ENCODE results near the gene STAMBPL1.
"Not testable (repeated sequence)": the region's sequence is repeated elsewhere in the genome, so short reads cannot be mapped to it uniquely, and the experiment has no call there.

STAMBPL1 gene

GRCh38 chr10:88879534-88880281, at the start of gene STAMBPL1:
Gene STAMBPL1 (plus strand): TSS chr10:88880245. CDS start chr10:88901709, 21,464 bp downstream.
- Mint-ChIP-seq H3K4me1 (peaks cover 44% of the 10 kb centered on the region), H3K36me3 (peaks cover 30% of the 10 kb centered on the region), H3K4me3 (peak within 1 kb of the TSS; percentile 96), H3K27ac (peak within 1 kb of the TSS; percentile 95), H3K9me3 (no peaks in the 10 kb centered on the region)
- peak; percentile 80 for ATAC-seq
- peak in 1 of 2 donors; percentile 61 for DNase-seq (ENCODE audit: low spot score in 2 of 2)

GRCh38 chr10:88830643-88831268, 49.3 kb upstream of the STAMBPL1 start:
- Mint-ChIP-seq H3K9me3 (no peaks in the 10 kb centered on the region), H3K36me3 (no peaks in the 10 kb centered on the region), H3K27ac (peak overlapping the region; percentile 13), H3K4me1 (peaks cover 61% of the 10 kb centered on the region), H3K4me3 (peak overlapping the region; percentile 46)
- ATAC-seq, result peak; percentile 52
- no peak for DNase-seq (ENCODE audit: low spot score in 2 of 2)

- Mint-ChIP-seq H3K4me1 (peaks cover 52% of the 10 kb centered on the region), H3K27ac (peak overlapping the region; percentile 13), H3K36me3 (no peaks in the 10 kb centered on the region), H3K4me3 (peak overlapping the region; percentile 46), H3K9me3 (no peaks in the 10 kb centered on the region)
- ATAC-seq, result peak; percentile 84
- peak in 1 of 2 donors; percentile 16 for DNase-seq (ENCODE audit: low spot score in 2 of 2)
Measured at GRCh38 chr10:88831709-88832108, 48.3 kb upstream of the STAMBPL1 start.

- no peak for ATAC-seq
- H3K4me1 Mint-ChIP-seq, result peaks cover 45% of the 10 kb centered on the region
- no peaks in the 10 kb centered on the region for H3K9me3 Mint-ChIP-seq
- no peak overlapping the region for H3K27ac Mint-ChIP-seq
- no peak overlapping the region for H3K4me3 Mint-ChIP-seq
- H3K36me3 Mint-ChIP-seq, result no peaks in the 10 kb centered on the region
- DNase-seq (ENCODE audit: low spot score in 2 of 2), result no peak
Measured at GRCh38 chr10:88832376-88832775, 47.7 kb upstream of the STAMBPL1 start.

GRCh38 chr10:88833156-88833555, 46.9 kb upstream of the STAMBPL1 start:
- DNase-seq (ENCODE audit: low spot score in 2 of 2), result no peak
- Mint-ChIP-seq H3K4me1 (peaks cover 38% of the 10 kb centered on the region), H3K36me3 (no peaks in the 10 kb centered on the region), H3K27ac (no peak overlapping the region), H3K4me3 (no peak overlapping the region), H3K9me3 (no peaks in the 10 kb centered on the region)
- no peak for ATAC-seq

- no peak for ATAC-seq
- Mint-ChIP-seq H3K9me3 (no peaks in the 10 kb centered on the region), H3K27ac (no peak overlapping the region), H3K4me1 (peaks cover 34% of the 10 kb centered on the region), H3K4me3 (no peak overlapping the region), H3K36me3 (no peaks in the 10 kb centered on the region)
- DNase-seq (ENCODE audit: low spot score in 2 of 2), result no peak
Measured at GRCh38 chr10:88833723-88834122, 46.3 kb upstream of the STAMBPL1 start.

GRCh38 chr10:88835096-88835909, 44.7 kb upstream of the STAMBPL1 start:
- Mint-ChIP-seq H3K27ac (no peak overlapping the region), H3K9me3 (no peaks in the 10 kb centered on the region), H3K36me3 (no peaks in the 10 kb centered on the region), H3K4me1 (peaks cover 33% of the 10 kb centered on the region), H3K4me3 (no peak overlapping the region)
- DNase-seq (ENCODE audit: low spot score in 2 of 2), result peak; percentile 74 to 90
- peak; percentile 87 for ATAC-seq

- no peaks in the 10 kb centered on the region for H3K36me3 Mint-ChIP-seq
- DNase-seq (ENCODE audit: low spot score in 2 of 2) (no peak), ATAC-seq (no peak)
- H3K27ac Mint-ChIP-seq, result no peak overlapping the region
- peaks cover 28% of the 10 kb centered on the region for H3K4me1 Mint-ChIP-seq
- H3K4me3 Mint-ChIP-seq, result no peak overlapping the region
- H3K9me3 Mint-ChIP-seq, result no peaks in the 10 kb centered on the region
Measured at GRCh38 chr10:88835910-88836221, 44.2 kb upstream of the STAMBPL1 start.

GRCh38 chr10:88837632-88838031, 42.4 kb upstream of the STAMBPL1 start:
- not testable (repeated sequence) for DNase-seq (ENCODE audit: low spot score in 2 of 2); H3K9me3 Mint-ChIP-seq; H3K27ac Mint-ChIP-seq; H3K36me3 Mint-ChIP-seq; ATAC-seq; H3K4me3 Mint-ChIP-seq
- H3K4me1 Mint-ChIP-seq, result peaks cover 15% of the 10 kb centered on the region

- DNase-seq (ENCODE audit: low spot score in 2 of 2) (no peak), ATAC-seq (no peak)
- H3K4me3 Mint-ChIP-seq, result no peak overlapping the region
- H3K36me3 Mint-ChIP-seq, result no peaks in the 10 kb centered on the region
- H3K4me1 Mint-ChIP-seq, result peaks cover 3% of the 10 kb centered on the region
- no peaks in the 10 kb centered on the region for H3K9me3 Mint-ChIP-seq
- no peak overlapping the region for H3K27ac Mint-ChIP-seq
Measured at GRCh38 chr10:88838766-88839350, 41.2 kb upstream of the STAMBPL1 start.

- no peaks in the 10 kb centered on the region for H3K36me3 Mint-ChIP-seq
- H3K27ac Mint-ChIP-seq, result no peak overlapping the region
- ATAC-seq (no peak), DNase-seq (ENCODE audit: low spot score in 2 of 2) (no peak)
- H3K4me3 Mint-ChIP-seq, result no peak overlapping the region
- H3K4me1 Mint-ChIP-seq, result no peaks in the 10 kb centered on the region
- H3K9me3 Mint-ChIP-seq, result no peaks in the 10 kb centered on the region
Measured at GRCh38 chr10:88840104-88840503, 39.9 kb upstream of the STAMBPL1 start.

- H3K9me3 Mint-ChIP-seq, result no peaks in the 10 kb centered on the region
- ATAC-seq (no peak), DNase-seq (ENCODE audit: low spot score in 2 of 2) (no peak)
- H3K4me1 Mint-ChIP-seq, result no peaks in the 10 kb centered on the region
- H3K27ac Mint-ChIP-seq, result no peak overlapping the region
- no peaks in the 10 kb centered on the region for H3K36me3 Mint-ChIP-seq
- no peak overlapping the region for H3K4me3 Mint-ChIP-seq
Measured at GRCh38 chr10:88840881-88841280, 39.2 kb upstream of the STAMBPL1 start.

- ATAC-seq, result peak; percentile 44
- H3K4me3 Mint-ChIP-seq, result no peak overlapping the region
Measured at GRCh38 chr10:88841316-88842111, 38.5 kb upstream of the STAMBPL1 start.

GRCh38 chr10:88843171-88843570, 36.9 kb upstream of the STAMBPL1 start:
- H3K27ac Mint-ChIP-seq, result no peak overlapping the region
- no peaks in the 10 kb centered on the region for H3K36me3 Mint-ChIP-seq

More at GRCh38 chr10:88841316-88842111, 38.5 kb upstream of the STAMBPL1 start:
- DNase-seq (ENCODE audit: low spot score in 2 of 2), result no peak
- H3K36me3 Mint-ChIP-seq, result no peaks in the 10 kb centered on the region
- H3K27ac Mint-ChIP-seq, result no peak overlapping the region
- H3K4me1 Mint-ChIP-seq, result no peaks in the 10 kb centered on the region
- H3K9me3 Mint-ChIP-seq, result no peaks in the 10 kb centered on the region

More at GRCh38 chr10:88843171-88843570, 36.9 kb upstream of the STAMBPL1 start:
- no peak for DNase-seq (ENCODE audit: low spot score in 2 of 2)
- Mint-ChIP-seq H3K4me1 (peaks cover 1% of the 10 kb centered on the region), H3K9me3 (no peaks in the 10 kb centered on the region), H3K4me3 (no peak overlapping the region)
- ATAC-seq, result no peak
